Aorta (tissue), 5 donors: ENCODE results near the gene DMPK. TPM values are rescaled to one million over a fixed set of nuclear protein-coding genes. Genes with fewer than 3 reads are reported as not detected.

Source experiments
- ATAC-seq: fragments of 200-7000 bp; cut with Tn5 transposase; one replicate; pipeline ENCODE4 v1.9.1; 2022; ENCODE audit warnings: moderate library complexity; ENCODE audit not compliant: low FRiP score
- DNase-seq, 2 donors: peaks; one replicate each; pipeline ENCODE4 v3.0.0-alpha.2; 2020
- H3K27ac ChIP-seq, 2 donors: one replicate each; pipeline ENCODE4 v1.5.1; 2013; ENCODE audit warnings: low read length in 2 of 2, mild to moderate bottlenecking in 2 of 2, moderate library complexity in 2 of 2, control low read depth in 1 of 2, inconsistent platforms in 1 of 2, low read depth in 1 of 2
- H3K27me3 ChIP-seq, 2 donors: one replicate each; pipeline ENCODE4 v1.6.1; 2013; ENCODE audit warnings: control low read depth in 1 of 2, low read length in 1 of 2, mild to moderate bottlenecking in 1 of 2, moderate library complexity in 1 of 2; ENCODE audit not compliant: insufficient read depth in 2 of 2, control insufficient read depth in 1 of 2
- H3K36me3 ChIP-seq, 2 donors: one replicate each; pipeline ENCODE4 v1.6.1; 2013; ENCODE audit warnings: control low read depth in 1 of 2, low read length in 1 of 2, mild to moderate bottlenecking in 1 of 2; ENCODE audit not compliant: insufficient read depth in 2 of 2, control insufficient read depth in 1 of 2
- H3K4me1 ChIP-seq, 2 donors: one replicate each; pipeline ENCODE4 v1.6.1; 2013; ENCODE audit warnings: low read length in 2 of 2, control low read depth in 1 of 2, mild to moderate bottlenecking in 1 of 2, moderate library complexity in 1 of 2; ENCODE audit not compliant: insufficient read depth in 2 of 2, control insufficient read depth in 1 of 2
- H3K4me3 ChIP-seq, 2 donors: one replicate each; pipeline ENCODE4 v1.5.1; 2013; ENCODE audit warnings: low read length in 2 of 2, control low read depth in 1 of 2, mild to moderate bottlenecking in 1 of 2
- H3K9me3 ChIP-seq: one replicate; pipeline ENCODE4 v1.6.1; 2013; ENCODE audit warnings: mild to moderate bottlenecking, low read length; ENCODE audit not compliant: control insufficient read depth
- WGBS, 2 donors: extraction: QIAGEN DNeasy Blood & Tissue Kit; methylation state at CpG; one replicate each; pipeline ENCODE4 v1.1.7; 2013; 5-methylcytosine and 5-hydroxymethylcytosine counted together
- intact Hi-C, 2 donors: fragments of 100-400 bp; cut with DNase I; formaldehyde crosslinking; loops; one replicate each; pipeline versions ENCODE4 v1.14.2 to v1.15.0; 2022
- polyA plus RNA-seq, 2 donors: library from polyadenylated mRNA; stranded (reverse); fragments of 200-250 nt; gene quantifications; one replicate each; pipeline ENCODE4 v1.2.3, GENCODE V29; 2013
- total RNA-seq, 2 donors: library from RNA; stranded (reverse); fragmentation: NEBNext Ultra II Directional; extraction: Animal tissue kit (Norgen Biotek cat#: 25700); gene quantifications; one replicate each; pipeline ENCODE4 v1.2.1, GENCODE V29; 2021
- donor health status: healthy with polysubstance abuse.
- donor health status: Bipolar disorder and iron deficiency.
- donor health status: DM: no; HTN: no; CAD: no.
- donor health status: DM: no; HTN: no; CAD: no.
- donor health status: DM: yes; HTN: yes; CAD: no.

The DMPK gene
- total and polyA plus RNA-seq, 4 donors, result 139 to 408 (median 185) TPM

DNA sequence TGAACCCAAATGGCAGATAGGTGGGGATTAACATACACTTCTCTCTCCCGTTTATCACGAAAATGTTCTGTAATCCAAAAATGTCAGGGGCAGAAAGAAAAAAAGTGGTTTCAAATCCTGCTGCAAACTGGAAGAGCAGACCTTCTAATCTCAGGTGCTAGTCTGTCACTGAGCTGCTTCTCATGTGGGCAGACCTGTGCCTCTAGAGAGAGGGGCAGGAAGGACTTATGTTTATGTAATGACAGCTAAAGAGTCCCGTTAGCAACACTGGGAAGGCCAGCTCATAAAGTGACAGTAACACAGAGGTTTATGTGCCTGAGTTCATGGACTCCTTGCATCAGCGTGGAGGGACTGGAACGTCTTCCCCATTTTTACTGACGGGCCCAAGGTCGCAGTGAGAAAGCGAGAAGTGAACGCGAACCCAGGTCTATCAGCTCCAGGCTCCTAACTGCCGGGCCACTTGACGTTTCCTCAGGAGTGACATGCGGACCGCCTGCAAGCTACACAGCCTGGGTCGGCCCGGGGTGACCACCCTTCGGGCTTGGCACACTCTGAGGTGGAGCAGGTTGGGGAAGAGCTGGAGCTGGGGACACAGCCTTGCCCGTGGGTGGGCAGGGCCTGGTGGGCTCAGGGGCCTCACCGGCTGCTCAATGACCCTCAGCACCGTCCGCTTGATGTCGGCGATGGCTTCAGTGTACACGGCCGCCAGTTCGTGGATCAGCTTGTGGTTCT is 42.4 kb upstream of the DMPK start:
- Histone ChIP-seq H3K27ac (no peak overlapping the region), H3K27me3 (no peaks in the 10 kb centered on the region), H3K9me3 (no peaks in the 10 kb centered on the region), H3K4me3 (no peak overlapping the region), H3K4me1 (no peaks in the 10 kb centered on the region), H3K36me3 (peaks cover 0 to 14% of the 10 kb centered on the region in 2 donors)
- intact Hi-C loops, result no loop called here
- 85 to 87% methylated on average over 26 of the region's 26 CpGs for WGBS, 2 donors
- DNase-seq, result no peak
- no peak for ATAC-seq

DNA sequence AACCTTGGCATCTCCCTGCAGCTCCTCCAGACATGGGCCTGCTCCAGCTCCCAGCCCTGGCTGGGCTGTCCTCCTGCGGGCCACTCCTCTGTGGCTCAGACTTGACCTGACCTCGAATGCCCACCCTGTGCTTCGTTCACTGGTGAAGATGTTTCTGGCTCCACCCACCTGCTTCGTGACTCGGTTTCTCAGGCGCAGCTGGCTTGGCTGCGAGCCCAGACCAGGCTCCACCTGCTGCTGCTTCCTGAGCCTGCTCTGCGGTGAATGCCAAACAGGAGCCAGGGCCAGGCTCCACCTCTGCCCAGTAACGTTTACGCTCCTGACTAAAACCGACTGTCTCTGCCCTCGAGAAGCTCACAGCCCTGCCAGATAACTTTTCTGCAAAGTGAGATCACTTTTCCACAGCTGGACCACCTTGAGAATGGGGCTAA is 41.8 kb upstream of the DMPK start:
- Histone ChIP-seq H3K27ac (no peak overlapping the region), H3K4me1 (no peaks in the 10 kb centered on the region), H3K27me3 (no peaks in the 10 kb centered on the region), H3K36me3 (peaks cover 0 to 13% of the 10 kb centered on the region in 2 donors), H3K9me3 (no peaks in the 10 kb centered on the region), H3K4me3 (no peak overlapping the region)
- intact Hi-C loops, result no loop called here
- ATAC-seq (no peak), DNase-seq (no peak)
- 43 to 61% methylated on average over 11 to 12 of the region's 12 CpGs for WGBS, 2 donors

DNA sequence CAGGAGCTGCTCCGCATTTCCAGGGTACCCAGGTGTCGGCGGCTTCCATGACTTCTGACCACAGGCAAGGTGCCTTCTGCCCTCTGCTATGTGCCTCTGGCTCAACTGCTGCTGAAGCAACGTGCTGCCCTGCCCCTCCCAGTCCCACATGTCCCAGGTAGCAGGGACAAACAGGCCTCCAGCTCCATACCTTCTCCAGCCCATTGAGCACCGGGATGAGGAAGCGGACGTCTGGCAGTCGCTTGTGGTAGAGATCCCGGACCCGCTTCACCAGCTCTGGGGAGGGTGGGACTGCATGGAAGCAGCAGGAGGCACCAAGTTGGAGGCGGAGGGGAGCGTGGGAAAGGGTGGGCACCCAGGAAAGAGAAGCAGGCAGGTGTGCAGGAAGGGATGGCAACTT is 40.9 kb upstream of the DMPK start:
- Histone ChIP-seq H3K9me3 (no peaks in the 10 kb centered on the region), H3K27ac (no peak overlapping the region), H3K36me3 (peaks cover 0 to 8% of the 10 kb centered on the region in 2 donors), H3K4me3 (no peak overlapping the region), H3K27me3 (no peaks in the 10 kb centered on the region), H3K4me1 (no peaks in the 10 kb centered on the region)
- WGBS, 2 donors, result 90 to 94% methylated on average over 12 of the region's 12 CpGs
- ATAC-seq, result no peak
- intact Hi-C loops, result no loop called here
- no peak for DNase-seq

DNA sequence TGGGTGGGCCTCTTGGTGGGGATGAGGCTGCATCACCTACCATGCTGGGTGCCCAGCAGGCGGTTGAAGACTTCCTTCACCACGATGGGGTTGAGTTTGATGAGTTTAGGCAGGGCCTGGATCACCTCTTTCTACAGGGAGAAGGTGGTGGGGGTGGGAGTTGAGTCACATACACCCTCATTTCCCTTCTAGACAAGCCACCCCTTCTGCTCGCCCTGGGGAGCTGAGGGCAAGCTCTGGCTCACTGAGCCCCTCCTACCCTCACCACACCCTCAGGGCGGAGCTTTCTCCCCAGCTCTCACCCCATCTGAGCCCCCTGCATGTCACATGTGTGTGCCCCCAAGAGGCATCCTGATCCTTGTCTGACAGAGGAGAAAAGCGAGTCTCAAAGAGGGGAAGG is 40.4 kb upstream of the DMPK start:
- Histone ChIP-seq H3K4me3 (no peak overlapping the region), H3K36me3 (peaks cover 0 to 8% of the 10 kb centered on the region in 2 donors), H3K27me3 (no peaks in the 10 kb centered on the region), H3K9me3 (no peaks in the 10 kb centered on the region), H3K27ac (no peak overlapping the region), H3K4me1 (no peaks in the 10 kb centered on the region)
- DNase-seq (no peak), ATAC-seq (no peak)
- intact Hi-C loops, result no loop called here
- WGBS, 2 donors, result 95% methylated on average over 5 of the region's 5 CpGs

DNA sequence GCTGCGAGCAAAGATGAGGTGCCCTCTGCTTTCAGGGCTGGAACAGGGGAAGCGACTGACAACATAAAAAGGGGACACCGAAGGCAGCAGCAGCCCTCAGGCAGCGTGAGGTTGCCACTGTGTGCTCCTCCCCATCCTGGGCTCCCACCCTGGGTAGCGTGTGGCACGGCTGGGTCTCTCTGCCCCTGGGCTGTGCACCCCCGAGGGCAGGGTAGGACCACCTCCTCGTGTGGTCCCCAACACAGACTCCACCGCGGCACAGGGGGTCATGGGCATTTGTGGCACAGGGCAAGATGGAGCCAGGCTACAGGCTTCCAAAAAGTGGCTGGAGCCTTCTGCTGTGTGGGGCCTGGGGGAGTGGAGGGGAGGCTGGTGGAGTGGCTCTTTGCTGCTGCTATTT is 39.3 kb upstream of the DMPK start:
- Histone ChIP-seq H3K9me3 (no peaks in the 10 kb centered on the region), H3K4me3 (no peak overlapping the region), H3K36me3 (peaks cover 0 to 8% of the 10 kb centered on the region in 2 donors), H3K27me3 (no peaks in the 10 kb centered on the region), H3K4me1 (no peaks in the 10 kb centered on the region), H3K27ac (no peak overlapping the region)
- DNase-seq (peak in 1 of 2 donors; percentile 73), ATAC-seq (no peak)
- WGBS, 2 donors, result 80 to 87% methylated on average over 10 of the region's 10 CpGs
- intact Hi-C loops, result no loop called here

DNA sequence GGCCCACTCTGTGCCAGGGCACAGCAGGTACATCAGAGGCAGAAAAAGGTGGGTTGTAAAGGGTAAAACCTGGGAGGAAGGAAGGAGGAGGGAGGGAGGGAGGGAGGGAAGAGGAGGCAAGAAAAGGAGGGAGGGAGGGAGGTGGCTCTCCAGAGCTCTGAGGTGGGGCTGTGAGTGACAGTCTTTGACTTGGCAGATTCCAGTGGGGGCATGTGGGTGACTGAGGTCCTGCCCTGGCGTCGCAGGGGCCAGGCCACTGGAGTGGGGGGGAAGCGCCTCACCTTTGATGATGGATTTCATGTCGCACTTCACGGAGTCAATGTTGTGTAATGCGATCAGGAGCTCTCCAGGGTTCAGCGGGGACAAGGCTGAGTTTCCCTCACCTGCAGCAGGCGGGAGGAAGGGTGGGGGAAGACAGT is 38.8 kb upstream of the DMPK start:
- intact Hi-C loops, result no loop called here
- no peaks in the 10 kb centered on the region for H3K4me1 ChIP-seq
- no peaks in the 10 kb centered on the region for H3K9me3 ChIP-seq
- DNase-seq (no peak), ATAC-seq (no peak)
- no peak overlapping the region for H3K27ac ChIP-seq
- no peaks in the 10 kb centered on the region for H3K27me3 ChIP-seq
- H3K36me3 ChIP-seq, result peaks cover 0 to 7% of the 10 kb centered on the region in 2 donors
- H3K4me3 ChIP-seq, result no peak overlapping the region
- 77 to 84% methylated on average over 8 of the region's 8 CpGs for WGBS, 2 donors

DNA sequence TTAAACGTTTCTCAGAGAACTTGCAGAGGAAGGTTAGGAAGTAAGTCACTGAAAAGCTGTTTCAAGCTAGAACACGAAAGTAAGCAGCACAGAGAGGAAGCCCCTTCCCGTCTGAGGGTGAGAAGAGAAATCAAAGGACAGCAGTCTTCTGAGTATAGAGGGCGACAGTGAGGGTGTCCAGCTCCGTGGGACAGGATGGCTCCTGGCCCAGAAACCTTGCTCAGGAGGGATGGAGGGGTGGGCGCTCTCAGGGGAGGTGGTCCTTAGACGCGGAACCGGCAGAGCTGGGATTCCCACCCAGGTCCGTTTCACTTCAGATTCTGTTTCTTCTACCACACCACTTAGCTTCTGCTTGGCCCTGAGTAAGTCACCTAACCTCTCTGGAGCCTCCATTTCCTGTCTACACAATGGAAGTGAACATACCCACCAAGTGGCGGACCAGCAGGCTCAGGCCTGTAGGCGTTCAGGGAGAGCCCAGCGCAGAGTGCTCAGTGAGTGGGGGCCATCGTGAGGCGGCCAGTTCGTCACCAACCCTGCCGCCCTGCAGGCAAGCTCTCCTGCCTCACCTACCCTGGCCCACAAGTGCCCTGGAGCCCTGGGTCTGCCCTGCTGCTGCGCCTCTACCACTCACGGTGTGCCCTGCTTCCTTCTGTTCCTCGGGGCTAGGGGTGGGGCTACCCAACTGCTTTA is 38.3 kb upstream of the DMPK start:
- H3K4me1 ChIP-seq, result no peaks in the 10 kb centered on the region
- intact Hi-C loops, result no loop called here
- no peaks in the 10 kb centered on the region for H3K27me3 ChIP-seq
- H3K4me3 ChIP-seq, result no peak overlapping the region
- H3K27ac ChIP-seq, result no peak overlapping the region
- DNase-seq, result no peak
- ATAC-seq, result no peak
- 77% methylated on average over 19 to 20 of the region's 20 CpGs for WGBS, 2 donors
- peaks cover 0 to 5% of the 10 kb centered on the region in 2 donors for H3K36me3 ChIP-seq
- no peaks in the 10 kb centered on the region for H3K9me3 ChIP-seq

DNA sequence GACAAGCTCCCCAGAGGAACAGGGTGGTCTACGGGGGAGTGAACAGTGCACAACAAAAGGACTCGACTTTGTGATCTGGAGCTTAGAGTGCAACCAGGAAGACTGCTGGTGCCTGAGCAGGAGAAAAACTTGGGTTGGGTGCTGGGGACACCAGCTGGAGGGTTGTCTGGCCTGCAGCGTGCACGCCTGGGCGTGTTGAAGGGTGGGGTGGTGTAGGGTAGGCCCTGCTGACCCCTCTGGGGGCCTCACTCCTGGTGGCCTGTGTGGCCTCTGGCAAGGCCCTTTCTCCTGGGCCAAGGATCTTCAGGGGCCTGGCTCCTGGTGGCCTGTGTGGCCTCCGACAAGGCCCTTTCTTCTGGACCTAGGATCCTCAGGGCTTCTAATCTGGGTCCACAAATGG is 37.5 kb upstream of the DMPK start:
- Histone ChIP-seq H3K4me3 (no peak overlapping the region), H3K9me3 (no peaks in the 10 kb centered on the region), H3K27ac (no peak overlapping the region), H3K36me3 (peaks cover 0 to 5% of the 10 kb centered on the region in 2 donors), H3K27me3 (no peaks in the 10 kb centered on the region), H3K4me1 (no peaks in the 10 kb centered on the region)
- no peak for ATAC-seq
- intact Hi-C loops, result loop anchor here in 1 of 2 donors (5.0 kb wide), 1 partner anchor 63 kb away; no protein-coding TSS in a partner anchor
- 85% methylated on average over 6 of the region's 6 CpGs for WGBS, 2 donors
- no peak for DNase-seq
